GM19023 (cell line): ENCODE results near the gene HHATL.

Experiments used
- ATAC-seq: cut with Tn5 transposase; IDR thresholded peaks from one replicate; pipeline ENCODE4 v1.9.1; 2021; ENCODE audit warnings: mild to moderate bottlenecking, moderate library complexity; ENCODE audit not compliant: unreplicated experiment

The HHATL gene

GRCh38 chr3:42685891-42686820, 16.4 kb downstream of the HHATL start:
- no peak for ATAC-seq

DNA sequence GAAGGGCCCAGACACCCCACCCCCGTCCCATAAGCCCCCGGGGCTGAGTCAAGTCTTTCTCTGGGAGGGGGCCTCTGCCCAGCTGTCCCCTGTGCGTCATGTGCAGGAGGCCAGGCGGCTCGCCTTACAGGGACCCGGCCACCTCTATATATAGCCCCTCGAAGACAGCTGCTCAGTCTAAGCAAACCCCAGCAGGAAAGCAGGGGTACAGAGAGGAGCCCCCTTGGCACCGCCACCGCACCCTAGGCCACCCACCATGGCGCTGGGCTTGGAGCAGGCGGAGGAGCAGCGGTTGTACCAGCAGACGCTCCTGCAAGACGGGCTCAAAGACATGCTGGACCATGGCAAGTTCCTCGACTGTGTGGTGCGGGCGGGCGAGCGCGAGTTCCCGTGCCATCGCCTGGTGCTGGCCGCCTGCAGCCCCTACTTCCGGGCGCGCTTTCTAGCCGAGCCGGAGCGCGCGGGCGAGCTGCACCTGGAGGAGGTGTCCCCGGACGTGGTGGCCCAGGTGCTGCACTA, 17.2 kb downstream of the HHATL start, which contains the start of gene KLHL40:
Gene KLHL40 (plus strand): TSS at position 175 of the 519 bp plus-strand sequence. CDS start 82 bp downstream, at position 257.
- ATAC-seq = no peak

- ATAC-seq = no peak
These were observed 17.8 kb downstream of the HHATL start for GRCh38 chr3:42684632-42685362.

DNA sequence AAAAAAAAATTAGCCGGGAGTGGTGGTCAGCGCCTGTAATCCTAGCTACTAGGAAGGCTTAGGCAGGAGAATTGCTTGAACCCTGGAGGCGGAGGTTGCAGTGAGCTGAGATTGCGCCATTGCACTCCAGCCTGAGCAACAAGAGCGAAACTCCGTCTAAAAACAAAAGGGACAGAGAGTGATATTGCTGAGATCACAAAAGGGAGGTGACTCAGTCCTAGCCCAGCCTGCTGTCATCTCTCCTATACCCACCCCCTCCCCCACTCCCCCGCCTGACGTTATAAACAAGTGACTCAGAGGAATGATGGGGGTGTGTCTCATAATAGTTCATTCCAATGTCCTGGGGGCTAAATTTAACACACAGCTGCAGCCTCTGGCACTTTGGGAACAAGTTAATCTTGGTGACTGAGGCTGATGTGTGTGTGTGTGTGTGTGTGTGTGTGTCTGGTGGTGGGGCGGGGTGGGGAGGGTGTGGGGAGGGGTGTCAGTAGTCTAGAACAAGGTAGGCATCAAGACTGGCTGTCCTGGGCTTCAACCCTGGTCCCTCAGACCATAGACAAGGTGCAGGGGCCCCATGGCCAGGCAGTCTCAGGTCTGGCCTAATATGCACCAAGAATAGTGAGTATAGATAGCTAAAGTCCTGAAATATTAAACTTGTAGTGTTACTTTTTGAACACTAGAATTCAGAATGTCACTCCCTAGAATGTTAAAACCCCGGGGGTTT, 18.6 kb downstream of the HHATL start:
- no peak for ATAC-seq

DNA sequence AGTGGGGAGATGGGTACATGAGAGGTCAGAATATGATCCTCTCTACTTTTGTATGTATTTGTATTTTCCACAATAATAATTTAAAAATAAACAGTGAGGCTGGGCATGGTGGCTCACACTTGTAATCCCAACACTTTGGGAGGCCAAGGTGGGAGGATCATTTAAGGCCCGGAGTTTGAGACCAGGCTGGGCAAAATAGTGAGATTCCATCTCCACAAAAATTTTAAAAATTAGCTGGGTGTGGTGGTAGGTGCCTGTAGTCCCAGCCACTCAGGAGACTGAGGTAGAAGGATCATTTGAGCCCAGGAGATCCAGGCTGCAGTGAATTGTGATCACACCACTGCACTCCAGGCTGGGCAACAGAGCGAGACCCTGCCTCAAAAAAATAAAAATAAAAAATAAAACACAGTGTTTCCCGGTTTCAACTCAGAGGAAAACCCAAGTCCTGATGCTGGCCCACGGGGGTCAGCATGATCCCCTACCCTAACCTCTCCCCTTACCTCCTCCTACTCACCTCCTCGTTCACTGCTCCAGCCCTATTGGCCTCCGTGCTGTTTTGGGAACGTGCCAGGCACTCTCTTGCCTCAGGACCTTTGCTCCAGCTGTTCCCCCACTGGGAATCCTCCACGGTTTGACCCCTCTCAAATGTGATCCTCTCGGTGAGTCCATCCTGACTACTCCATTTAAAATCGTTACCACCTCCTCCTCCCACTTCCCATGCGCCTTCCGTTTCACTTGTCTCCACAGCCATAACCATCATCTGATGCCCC, 20.1 kb downstream of the HHATL start:
- no peak for ATAC-seq

GRCh38 chr3:42681361-42682038, 21.1 kb downstream of the HHATL start:
- no peak for ATAC-seq

- ATAC-seq = no peak
These were observed 21.8 kb downstream of the HHATL start for GRCh38 chr3:42680806-42681205.

GRCh38 chr3:42680271-42680670, 22.3 kb downstream of the HHATL start:
- ATAC-seq = no peak

DNA sequence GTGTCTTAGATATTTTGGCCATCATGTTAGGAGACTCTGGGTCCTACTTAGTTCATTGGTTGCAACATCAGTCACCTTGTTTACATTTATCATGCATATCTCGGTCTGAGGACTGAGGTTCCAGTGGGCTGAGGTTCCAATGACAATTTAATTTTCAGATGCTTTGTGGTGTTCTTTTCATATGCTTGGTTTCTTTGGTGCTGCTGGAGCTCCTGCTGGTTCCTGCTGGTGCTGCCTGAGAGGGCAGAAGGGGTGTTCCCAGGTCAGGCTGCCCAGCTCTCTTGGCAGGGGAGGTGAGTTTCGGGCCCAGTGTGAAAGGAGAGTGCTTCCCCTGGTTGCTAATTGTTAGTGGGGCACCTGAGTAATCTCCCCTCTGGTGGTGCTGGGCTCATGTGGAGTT, 24.2 kb downstream of the HHATL start:
- ATAC-seq = no peak

DNA sequence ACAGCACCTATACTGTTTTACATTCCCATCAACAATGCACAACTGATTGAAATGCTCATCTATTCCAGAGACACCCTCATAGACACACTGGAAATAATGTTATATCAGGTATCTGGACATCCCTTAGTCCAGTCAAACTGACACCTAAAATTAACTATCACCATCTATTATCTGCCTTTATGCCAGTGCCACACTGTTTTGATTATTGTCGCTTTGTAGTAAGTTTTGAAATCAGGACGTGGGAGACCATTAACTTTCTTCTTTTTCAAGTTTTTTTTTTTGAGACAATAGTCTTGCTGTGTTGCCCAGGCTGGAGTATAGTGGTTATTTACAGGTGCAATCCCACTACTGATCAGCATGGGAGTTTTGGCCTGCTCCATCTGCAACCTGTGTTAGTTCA, 26.7 kb downstream of the HHATL start:
- ATAC-seq = no peak

GRCh38 chr3:42674146-42674545, 28.5 kb downstream of the HHATL start:
- ATAC-seq = no peak

GRCh38 chr3:42673082-42673481, 29.5 kb downstream of the HHATL start:
- no peak for ATAC-seq

GRCh38 chr3:42672515-42672914, 30.1 kb downstream of the HHATL start:
- ATAC-seq = no peak

- no peak for ATAC-seq
These were observed 31.9 kb downstream of the HHATL start for GRCh38 chr3:42670670-42671069.

GRCh38 chr3:42670051-42670576, 32.5 kb downstream of the HHATL start:
- ATAC-seq = no peak

- no peak for ATAC-seq
These were observed 33.8 kb downstream of the HHATL start for GRCh38 chr3:42668793-42669217.

GRCh38 chr3:42668413-42668760, 34.2 kb downstream of the HHATL start:
- no peak for ATAC-seq

- no peak for ATAC-seq
These were observed 34.8 kb downstream of the HHATL start for GRCh38 chr3:42667523-42668412.
